ENCODE results near the gene BCL2L12.

DNA sequence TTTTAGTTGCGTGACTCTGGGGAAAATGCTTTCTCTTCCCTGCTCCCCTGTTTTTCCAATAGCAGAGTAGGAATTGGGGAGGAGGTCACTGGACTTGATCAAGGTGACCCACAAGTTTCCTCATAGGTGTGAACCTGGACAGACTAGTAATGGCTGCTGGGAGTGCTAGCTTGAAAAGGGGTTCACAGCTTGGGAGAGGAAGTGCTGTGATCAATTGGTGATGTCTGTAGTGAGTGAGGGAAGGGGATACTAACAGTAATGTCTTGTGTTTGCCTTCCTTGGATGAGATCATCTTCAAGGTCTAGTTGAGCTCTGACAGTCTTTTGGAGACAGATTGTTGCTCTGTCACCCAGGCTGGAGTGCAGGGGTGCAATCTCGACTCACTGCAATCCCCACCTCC lies 1.7 kb downstream of the BCL2L12 start:
- TF ChIP-seq, protein P1, sequence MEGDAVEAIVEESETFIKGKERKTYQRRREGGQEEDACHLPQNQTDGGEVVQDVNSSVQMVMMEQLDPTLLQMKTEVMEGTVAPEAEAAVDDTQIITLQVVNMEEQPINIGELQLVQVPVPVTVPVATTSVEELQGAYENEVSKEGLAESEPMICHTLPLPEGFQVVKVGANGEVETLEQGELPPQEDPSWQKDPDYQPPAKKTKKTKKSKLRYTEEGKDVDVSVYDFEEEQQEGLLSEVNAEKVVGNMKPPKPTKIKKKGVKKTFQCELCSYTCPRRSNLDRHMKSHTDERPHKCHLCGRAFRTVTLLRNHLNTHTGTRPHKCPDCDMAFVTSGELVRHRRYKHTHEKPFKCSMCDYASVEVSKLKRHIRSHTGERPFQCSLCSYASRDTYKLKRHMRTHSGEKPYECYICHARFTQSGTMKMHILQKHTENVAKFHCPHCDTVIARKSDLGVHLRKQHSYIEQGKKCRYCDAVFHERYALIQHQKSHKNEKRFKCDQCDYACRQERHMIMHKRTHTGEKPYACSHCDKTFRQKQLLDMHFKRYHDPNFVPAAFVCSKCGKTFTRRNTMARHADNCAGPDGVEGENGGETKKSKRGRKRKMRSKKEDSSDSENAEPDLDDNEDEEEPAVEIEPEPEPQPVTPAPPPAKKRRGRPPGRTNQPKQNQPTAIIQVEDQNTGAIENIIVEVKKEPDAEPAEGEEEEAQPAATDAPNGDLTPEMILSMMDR (IDR thresholded peaks at IDR 0.05), result no peak
- TF ChIP-seq POLR2A (IDR thresholded peaks at IDR 0.05) (no peak), EP300 (IDR thresholded peaks at IDR 0.05) (no peak)
